ENCODE results near the gene IFITM1. TPM values are rescaled to one million over a fixed set of nuclear protein-coding genes. Genes with fewer than 3 reads are reported as not detected.
"Not testable (repeated sequence)": the region's sequence is repeated elsewhere in the genome, so short reads cannot be mapped to it uniquely, and the experiment has no call there.

IFITM1 gene
- polyA plus RNA-seq, 3 donors: 32.2 to 44.9 (median 33.7) TPM

DNA sequence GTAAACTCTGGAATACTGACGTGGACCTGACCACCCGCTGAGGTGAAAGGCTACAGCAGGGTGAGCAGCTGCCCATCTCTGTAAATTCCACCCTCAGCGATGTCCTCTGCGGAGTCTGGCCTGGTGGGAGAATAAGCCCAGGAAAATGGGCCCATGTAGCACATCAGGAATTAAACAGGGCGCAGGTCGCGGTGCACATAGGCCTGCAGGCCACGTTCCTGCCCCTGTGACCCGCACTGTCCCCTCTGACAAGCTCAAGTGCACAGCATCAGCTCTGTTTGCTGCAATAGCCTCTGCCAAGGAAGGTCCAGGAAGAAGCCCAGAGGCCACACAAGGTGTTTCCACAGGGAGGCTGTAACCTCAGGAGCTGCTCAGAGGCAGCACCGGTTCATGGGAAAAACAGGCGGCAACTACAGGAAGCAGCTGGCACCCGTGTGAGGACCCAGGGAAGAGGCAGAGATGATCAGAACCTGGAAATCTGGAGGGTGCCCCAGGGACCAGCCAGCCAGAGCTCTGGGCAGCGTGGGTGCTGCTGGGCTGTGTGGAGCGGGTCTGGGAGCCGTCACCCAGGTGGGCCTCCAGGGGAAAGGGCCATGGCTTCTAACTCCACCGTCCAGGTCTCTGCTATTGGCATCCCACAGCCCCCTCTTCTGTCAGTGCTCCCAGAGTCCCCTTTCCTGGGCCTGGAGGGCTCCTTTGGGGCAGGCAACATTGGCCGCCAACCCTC, 7.0 kb upstream of the IFITM1 start:
- DNase-seq: no peak

DNA sequence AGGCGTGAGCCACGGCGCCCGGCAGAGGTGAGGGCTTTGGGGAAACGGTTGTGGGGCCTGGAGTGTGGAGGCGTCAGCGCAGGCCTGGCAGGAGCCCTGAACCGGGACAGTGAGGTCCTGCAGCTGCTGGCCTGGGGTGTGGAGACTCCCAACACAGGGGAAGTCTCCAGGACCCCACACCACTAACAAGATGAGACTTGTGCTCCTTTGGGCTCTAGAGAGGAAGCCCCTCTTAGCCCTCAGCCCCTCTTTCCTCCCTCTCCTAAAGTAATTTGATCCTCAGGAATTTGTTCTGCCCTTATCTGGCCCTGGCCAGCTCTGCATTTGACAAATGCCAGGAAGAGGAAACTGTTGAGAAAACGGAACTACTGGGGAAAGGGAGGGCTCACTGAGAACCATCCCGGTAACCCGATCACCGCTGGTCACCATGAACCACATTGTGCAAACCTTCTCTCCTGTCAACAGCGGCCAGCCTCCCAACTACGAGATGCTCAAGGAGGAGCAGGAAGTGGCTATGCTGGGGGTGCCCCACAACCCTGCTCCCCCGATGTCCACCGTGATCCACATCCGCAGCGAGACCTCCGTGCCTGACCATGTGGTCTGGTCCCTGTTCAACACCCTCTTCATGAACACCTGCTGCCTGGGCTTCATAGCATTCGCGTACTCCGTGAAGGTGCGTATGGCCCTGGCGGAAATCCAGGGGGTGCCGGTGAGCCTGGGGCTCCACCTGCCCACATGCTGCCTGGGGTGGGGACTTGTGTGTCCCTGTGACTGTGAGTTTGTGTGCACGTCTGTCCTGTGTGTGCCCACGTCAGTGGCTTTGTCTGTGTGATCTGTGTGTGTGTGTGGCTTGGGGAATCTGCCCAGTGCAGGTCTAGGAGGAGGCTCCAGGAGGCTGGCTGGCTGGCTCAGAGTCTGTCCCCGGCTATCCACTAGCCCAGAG, 5.8 kb upstream of the IFITM1 start, which contains the start of gene IFITM2:
Gene IFITM2, plus strand, starts transcription at position 51 of the 943 bp plus-strand sequence. Its CDS starts 377 bp downstream, at position 428.
- DNase-seq: peak; percentile 90

DNA sequence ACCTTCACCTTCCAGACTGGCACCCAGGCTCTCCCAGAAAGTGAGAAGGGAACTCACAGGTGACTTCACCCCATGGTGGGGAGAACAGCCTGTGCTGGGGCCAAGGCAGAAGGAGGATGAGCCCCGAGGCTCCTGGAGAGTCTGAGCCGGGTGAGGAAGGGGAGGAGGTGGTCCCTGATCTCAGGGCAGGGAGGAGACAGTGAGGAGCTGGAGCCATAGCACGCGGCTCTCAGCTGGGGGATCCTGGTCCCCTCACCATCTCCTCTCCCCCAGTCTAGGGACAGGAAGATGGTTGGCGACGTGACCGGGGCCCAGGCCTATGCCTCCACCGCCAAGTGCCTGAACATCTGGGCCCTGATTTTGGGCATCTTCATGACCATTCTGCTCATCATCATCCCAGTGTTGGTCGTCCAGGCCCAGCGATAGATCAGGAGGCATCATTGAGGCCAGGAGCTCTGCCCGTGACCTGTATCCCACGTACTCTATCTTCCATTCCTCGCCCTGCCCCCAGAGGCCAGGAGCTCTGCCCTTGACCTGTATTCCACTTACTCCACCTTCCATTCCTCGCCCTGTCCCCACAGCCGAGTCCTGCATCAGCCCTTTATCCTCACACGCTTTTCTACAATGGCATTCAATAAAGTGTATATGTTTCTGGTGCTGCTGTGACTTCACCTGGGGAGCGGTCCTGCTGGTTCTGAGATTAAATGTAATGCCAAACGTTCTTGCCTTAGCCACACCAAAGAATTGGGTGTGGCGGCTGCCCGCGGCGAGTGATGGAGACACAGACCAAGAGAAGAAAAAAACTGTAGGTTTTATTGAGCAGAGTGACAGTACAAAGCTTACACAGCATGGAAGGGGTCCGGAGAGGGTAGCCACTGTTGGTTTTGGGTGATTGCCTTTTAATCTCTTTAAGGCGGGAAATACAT, 4.8 kb upstream of the IFITM1 start:
- not testable (repeated sequence) for DNase-seq

DNA sequence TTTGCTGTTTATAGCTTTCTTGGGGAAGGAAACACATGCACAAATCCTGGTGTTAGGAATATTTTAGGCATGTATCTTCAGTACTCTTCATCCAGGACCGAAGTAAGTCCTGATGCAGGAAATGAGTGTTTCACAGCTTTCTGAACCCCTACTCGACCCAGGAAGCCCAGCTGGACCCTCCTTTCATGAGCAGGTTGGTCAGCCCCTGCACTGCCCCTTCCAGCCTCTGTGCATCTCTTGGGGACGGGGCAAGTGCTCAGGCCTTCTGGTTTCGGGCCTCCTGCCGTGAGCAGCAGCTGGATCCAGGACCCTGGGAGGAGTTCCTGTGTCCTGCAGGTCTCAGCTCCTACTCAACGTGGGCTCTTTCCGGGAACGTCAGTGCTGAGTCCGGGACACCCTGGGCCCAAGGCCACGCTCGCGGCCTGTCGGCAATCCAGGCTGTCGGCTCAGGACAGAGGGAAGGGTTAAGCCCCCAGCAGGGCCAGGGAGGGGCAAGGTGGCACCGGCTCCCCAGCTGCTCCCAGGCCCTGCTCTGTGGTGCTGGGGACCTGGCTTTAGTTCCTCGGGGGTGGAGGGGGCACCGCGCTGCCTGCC, 3.8 kb upstream of the IFITM1 start:
- DNase-seq: not testable (repeated sequence)

DNA sequence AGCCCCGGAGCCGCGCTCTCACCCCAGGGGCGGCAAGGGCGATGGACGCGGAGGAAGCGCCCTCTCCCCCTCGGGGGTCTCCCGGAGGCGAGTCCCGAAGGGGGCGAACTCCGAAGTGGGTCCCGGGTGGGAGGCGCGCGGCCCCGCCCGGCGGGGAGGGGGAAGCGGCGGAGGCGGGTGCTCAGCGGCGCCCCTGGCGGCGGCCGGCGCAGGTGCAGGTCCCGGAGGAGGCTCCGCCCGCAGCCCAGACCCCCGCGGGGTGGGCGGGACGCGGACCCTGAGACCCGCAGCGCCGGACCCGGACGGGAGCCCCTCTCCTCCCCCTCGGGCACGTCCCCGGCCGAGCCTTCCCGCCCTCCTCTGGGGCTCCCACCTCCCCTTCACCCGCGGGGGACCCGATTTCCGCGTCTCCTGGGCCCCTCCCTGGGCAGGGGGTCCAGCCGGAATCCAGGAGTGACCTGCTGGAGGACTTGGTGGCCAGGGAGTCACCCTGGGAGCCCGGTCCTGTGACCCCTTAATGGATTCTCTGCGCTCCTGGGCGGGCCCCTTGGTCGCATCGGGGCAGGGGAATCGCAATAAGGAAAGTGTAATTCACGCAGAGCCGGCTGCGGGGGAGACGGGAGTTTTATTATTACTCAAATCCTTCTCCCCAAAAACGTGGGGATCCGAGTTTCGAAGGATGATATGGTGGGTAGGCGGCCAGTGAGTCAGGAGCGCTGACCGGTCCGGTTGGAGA, 2.7 kb upstream of the IFITM1 start:
- DNase-seq: not testable (repeated sequence)

DNA sequence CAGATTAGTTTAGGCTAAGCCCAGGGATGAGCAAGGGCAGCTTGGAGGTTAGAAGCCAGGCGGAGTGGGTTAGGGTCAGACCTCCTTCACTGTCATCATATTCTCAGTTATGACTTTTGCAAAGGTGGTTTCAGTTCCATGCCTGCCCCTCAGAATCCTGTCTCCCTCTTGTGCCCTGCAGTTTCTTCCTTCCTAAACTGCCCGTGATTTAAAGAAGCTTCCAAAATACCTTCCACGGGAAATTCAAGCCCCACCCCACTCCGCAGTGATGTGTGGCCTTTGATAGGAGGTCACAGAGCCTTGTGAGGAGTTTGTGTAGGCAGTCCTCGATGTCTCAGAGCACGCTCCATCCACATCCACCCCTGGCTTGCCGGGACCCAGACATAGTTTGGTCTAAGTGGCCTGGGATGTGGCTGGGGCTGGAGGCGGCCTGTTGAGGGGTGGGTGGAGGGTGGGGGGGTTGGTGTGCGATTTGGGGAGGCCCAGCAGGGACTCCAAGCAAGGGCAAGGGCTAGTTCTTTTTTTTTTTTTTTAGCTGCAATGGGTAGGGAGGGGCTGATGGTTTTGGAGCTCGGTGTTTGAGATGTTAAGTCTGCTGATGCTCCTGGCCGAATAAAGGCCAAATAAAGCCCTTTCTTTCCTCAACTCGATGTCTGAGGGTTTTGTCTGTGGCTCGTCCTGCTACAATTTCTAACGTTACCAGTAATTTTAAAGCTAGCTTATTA, 1.6 kb upstream of the IFITM1 start:
- DNase-seq: no peak

DNA sequence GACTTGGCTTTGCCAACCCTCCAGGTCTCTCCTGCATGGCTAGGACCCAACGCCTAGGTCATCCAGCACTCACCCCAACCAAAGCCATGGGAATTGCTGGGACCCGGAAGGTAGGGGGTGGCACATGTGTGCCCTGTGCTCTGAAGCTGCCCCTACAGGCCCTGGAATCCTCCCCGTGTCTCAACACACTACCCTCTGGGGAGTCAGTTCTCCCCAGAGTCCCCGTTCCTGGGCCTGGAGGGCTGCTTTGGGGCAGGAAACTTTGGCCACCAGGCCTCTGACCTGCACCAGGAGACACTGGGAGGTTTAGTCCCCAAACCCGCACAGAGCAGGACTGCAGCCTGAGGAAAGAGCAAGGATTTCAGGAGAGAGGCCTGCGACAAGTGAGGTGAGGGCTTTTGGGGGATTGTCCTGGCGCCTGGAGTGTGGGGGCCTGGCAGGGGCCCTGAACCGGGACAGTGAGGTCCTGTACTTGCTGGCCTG, 495 bp upstream of the IFITM1 start:
- no peak for DNase-seq

DNA sequence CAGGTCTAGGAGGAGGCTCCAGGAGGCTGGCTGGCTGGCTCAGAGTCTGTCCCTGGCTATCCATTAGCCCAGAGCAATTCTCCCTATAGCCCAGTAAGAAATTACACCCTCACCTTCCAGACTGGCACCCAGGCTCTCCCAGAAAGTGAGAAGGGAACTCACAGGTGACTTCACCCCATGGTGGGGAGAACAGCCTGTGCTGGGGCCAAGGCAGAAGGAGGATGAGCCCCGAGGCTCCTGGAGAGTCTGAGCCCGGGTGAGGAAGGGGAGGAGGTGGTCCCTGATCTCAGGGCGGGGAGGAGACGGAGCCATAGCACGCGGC, 675 bp downstream of the IFITM1 start:
- not testable (repeated sequence) for DNase-seq

DNA sequence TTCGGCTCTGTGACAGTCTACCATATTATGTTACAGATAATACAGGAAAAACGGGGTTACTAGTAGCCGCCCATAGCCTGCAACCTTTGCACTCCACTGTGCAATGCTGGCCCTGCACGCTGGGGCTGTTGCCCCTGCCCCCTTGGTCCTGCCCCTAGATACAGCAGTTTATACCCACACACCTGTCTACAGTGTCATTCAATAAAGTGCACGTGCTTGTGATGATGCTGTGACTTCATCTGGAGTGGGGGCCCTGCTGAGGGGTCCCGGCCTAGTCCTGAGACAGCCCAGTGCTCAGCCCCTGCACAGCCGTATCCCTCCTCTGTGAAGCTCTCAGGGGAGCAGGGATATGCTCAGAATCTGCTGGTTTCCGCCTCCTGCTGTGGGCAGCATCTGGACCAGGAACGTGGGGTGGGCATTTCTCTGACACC, 1.2 kb downstream of the IFITM1 start:
- no peak for DNase-seq

DNA sequence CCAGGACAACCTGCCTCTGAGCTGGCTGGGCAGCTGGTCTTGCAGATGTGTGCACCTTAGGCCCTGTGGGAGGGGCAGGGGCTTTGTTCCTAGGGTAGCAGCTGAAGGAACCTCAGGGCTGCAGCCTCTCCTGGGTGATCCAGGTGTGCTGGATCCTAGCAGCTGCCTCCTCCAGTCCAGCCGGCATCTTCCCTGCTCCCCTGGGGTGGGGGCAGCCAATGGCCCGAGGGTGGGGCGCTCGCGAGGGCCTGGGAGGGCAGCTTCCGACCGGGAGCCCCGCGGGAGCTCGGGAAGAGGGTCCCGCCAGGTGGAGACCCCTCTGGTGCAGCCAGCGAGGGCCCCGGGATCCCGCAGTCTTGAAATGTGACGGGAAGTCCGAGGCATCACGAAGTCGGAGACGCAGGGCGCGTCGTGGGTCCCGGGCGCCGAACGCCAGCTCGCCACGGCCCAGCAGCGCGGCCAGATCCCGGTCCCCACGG, 1.7 kb downstream of the IFITM1 start:
- DNase-seq: no peak

DNA sequence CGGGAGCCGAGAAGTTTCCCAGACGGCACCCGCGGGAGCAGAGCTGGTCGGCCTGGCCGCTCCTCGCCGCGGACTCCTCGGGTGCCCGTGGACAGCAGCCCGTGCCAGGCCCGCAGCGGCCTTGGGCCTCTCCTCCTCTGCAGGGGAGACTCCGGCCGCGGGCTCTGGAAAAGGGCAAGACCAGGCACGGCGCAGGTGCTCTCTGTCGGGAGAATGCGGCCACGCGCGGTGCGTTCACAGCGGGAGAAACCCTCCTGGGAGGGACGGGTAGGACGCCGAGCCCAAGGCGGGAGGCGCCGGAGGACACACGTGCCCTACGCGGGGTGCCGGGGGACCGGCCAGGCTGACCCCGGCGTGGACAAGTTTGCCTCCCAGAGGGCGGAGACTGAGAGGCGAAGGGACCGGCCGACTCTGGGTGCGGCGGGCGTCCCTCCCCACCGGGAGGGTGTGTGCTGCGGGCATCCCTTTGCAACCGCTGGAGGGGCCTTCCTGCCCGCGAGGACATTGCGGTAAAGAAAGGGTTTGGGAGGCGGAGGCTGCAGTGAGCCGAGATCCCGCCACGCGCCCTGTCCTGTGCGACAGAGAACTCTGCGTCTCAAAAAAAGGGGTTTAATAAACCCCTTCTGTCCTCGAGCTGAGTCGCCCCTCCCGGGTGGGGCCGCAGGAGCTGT, 2.3 kb downstream of the IFITM1 start:
- no peak for DNase-seq

DNA sequence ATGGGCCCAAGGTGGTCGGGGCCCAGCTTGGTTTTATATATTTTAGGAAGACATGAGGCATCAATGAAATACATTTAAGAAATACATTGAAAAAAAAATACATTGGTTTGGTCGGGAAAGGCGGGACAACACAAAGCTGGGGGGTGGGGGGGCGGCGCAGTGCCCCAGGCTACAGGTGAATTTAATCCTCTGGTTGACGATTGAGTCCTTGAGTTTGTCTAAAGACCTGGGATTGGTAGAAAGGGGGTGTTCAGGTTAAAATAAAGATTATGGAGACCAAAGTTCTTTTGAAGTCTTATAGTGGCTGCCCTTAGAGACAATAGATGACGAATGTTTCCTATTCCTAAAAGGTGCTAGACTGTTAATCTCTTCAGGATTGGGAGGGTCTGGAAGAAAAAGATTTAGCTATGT, 3.1 kb downstream of the IFITM1 start:
- no peak for DNase-seq

DNA sequence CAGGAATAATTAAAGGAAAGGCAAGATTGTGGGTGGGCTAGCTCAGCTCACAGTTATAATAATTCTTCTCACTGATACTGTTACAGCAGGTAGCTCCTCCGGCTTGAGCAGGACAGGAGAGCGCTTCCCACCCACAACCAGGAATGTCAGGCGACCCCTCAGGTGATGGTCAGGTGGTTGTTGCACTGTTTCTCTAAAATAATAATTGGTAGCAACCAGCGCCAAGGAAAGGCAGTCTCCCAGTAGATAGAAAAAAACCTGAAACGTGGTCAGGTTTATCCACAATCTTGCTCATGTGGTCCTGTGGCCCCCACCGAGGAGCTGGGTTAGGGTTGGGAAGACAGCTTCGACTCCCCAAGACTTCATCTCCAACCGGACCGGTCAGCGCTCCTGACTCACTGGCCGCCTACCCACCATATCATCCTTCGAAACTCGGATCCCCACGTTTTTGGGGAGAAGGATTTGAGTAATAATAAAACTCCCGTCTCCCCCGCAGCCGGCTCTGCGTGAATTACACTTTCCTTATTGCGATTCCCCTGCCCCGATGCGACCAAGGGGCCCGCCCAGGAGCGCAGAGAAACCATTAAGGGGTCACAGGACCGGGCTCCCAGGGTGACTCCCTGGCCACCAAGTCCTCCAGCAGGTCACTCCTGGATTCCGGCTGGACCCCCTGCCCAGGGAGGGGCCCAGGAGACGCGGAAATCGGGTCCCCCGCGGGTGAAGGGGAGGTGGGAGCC, 4.0 kb downstream of the IFITM1 start:
- not testable (repeated sequence) for DNase-seq

DNA sequence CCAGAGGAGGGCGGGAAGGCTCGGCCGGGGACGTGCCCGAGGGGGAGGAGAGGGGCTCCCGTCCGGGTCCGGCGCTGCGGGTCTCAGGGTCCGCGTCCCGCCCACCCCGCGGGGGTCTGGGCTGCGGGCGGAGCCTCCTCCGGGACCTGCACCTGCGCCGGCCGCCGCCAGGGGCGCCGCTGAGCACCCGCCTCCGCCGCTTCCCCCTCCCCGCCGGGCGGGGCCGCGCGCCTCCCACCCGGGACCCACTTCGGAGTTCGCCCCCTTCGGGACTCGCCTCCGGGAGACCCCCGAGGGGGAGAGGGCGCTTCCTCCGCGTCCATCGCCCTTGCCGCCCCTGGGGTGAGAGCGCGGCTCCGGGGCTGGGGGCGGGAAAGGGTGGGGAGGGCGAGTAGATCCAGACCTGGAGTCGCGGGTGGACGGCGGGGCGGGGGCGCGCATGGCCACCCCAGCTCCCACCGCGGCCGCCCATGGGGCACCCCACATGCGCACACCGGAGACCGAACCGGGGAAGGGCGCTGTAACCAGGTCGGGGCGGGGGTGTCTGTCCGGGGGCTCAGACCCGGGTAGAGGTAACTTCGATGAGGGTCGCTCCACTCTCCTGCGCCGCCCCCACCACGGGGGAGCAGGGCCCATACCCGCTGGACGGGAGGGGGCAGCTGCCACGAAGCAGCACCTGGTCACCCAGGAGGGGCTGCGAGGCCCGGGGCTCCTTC, 4.7 kb downstream of the IFITM1 start:
- DNase-seq: not testable (repeated sequence)

DNA sequence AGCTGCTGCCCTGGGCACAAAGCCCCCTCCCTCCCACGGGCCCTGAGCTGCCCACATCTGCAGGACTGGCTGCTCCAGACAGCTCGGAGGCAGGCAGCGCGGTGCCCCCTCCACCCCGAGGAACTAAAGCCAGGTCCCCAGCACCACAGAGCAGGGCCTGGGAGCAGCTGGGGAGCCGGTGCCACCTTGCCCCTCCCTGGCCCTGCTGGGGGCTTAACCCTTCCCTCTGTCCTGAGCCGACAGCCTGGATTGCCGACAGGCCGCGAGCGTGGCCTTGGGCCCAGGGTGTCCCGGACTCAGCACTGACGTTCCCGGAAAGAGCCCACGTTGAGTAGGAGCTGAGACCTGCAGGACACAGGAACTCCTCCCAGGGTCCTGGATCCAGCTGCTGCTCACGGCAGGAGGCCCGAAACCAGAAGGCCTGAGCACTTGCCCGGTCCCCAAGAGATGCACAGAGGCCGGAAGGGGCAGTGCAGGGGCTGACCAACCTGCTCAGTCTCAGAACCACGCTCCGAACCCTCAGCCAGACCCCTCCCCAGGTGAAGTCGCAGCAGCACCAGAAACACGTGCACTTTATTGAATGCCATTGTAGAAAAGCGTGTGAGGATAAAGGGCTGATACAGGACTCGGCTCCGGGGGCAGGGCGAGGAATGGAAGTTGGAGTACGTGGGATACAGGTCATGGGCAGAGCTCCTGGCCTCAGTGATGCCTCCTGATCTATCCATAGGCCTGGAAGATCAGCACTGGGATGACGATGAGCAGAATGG, 5.5 kb downstream of the IFITM1 start:
- DNase-seq: not testable (repeated sequence)

DNA sequence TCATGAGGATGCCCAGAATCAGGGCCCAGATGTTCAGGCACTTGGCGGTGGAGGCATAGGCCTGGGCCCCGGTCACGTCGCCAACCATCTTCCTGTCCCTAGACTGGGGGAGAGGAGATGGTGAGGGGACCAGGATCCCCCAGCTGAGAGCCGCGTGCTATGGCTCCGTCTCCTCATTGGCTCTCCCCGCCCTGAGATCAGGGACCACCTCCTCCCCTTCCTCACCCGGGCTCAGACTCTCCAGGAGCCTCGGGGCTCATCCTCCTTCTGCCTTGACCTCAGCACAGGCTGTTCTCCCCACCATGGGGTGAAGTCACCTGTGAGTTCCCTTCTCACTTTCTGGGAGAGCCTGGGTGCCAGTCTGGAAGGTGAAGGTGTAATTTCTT, 6.0 kb downstream of the IFITM1 start:
- DNase-seq: not testable (repeated sequence)

DNA sequence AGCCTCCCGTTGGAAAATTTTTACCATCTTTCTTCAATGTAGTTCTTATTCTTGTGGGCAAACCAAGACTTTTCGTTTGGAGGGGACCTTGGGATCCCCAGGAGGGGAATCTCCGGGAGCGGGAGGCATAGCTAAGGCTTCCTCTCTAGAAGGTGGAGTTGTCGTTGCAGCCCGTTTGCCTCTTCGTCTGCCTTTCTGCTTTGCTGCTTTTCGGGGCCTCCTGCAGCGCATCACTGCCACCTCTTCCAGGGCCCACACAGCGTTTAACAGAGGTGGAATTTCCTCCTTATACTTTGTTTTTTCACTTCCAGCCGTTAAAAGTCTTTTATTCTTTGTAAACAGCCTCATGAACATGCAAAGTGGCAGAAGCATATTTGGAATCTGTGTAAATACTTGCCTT, 10.3 kb downstream of the IFITM1 start:
- DNase-seq: no peak
